Gastrocnemius medialis (tissue), 4 donors: ENCODE data around the gene SCTR. TPM values are rescaled to one million over a fixed set of nuclear protein-coding genes. Genes with fewer than 3 reads are reported as not detected.

Source experiments
- ATAC-seq, 2 donors: fragments of 150-250 bp; one replicate each; pipeline ENCODE4 v1.9.1; 2016
- DNase-seq, 2 donors: peaks; one replicate each; pipeline ENCODE4 v3.0.0-alpha.2; 2019
- H3K27ac ChIP-seq, 4 donors: fragments of 200-600 bp; sonication (generic); 1 replicate in 1 of 4; 2 replicates in 3 of 4; pipeline ENCODE4 v1.5.1; 2016 to 2018; ENCODE audit warnings: mild to moderate bottlenecking in 2 of 4, moderate library complexity in 1 of 4
- H3K27me3 ChIP-seq, 3 donors: fragments of 200-600 bp; sonication (generic) in 2 of 3; 1 replicate in 1 of 3; 2 replicates in 2 of 3; pipeline versions ENCODE4 v1.5.1 to v1.6.0; 2016 to 2019; ENCODE audit warnings: mild to moderate bottlenecking in 1 of 3, moderate library complexity in 1 of 3
- H3K36me3 ChIP-seq, 2 donors: fragments of 200-600 bp; sonication (generic) in 1 of 2; one replicate each; pipeline ENCODE4 v1.5.1; 2017 to 2018
- H3K4me1 ChIP-seq, 2 donors: fragments of 200-600 bp; sonication (generic) in 1 of 2; one replicate each; pipeline ENCODE4 v1.5.1; 2016 to 2017; ENCODE audit warnings: mild to moderate bottlenecking in 2 of 2
- H3K4me3 ChIP-seq, 4 donors: fragments of 200-600 bp; sonication (generic) in 3 of 4; 1 replicate in 1 of 4; 2 replicates in 3 of 4; pipeline ENCODE4 v1.5.1; 2016 to 2019; ENCODE audit warnings: mild to moderate bottlenecking in 2 of 4
- H3K9me3 ChIP-seq, 3 donors: fragments of 200-600 bp; sonication (generic) in 2 of 3; 1 replicate in 1 of 3; 2 replicates in 2 of 3; pipeline ENCODE4 v1.5.1; 2016 to 2019
- CTCF ChIP-seq, 5 experiments: fragments of 450-650 bp in 3 of 5; fragments of 200-600 bp in 2 of 5; sonication (generic) in 2 of 5; IDR thresholded peaks in 4 of 5; conservative IDR thresholded peaks in 1 of 5; 1 replicate in 4 of 5; 2 replicates in 1 of 5; pipeline ENCODE4 v1.5.1; 2016 to 2019; ENCODE audit warnings: antibody characterized with exemption in 5 of 5, mild to moderate bottlenecking in 3 of 5, moderate library complexity in 3 of 5
- POLR2A ChIP-seq, 2 donors: fragments of 450-650 bp; IDR thresholded peaks; one replicate each; pipeline ENCODE4 v1.6.1; 2017; ENCODE audit warnings: antibody characterized with exemption in 2 of 2, mild to moderate bottlenecking in 2 of 2, moderate library complexity in 2 of 2
- in situ Hi-C, 4 donors: fragments of 200-750 bp; cut with MboI; loops; one replicate each; pipeline versions ENCODE4 v1.15.0 to v1.8.0; 2017; ENCODE audit warnings: low sequenced_read_pairs in 4 of 4
- intact Hi-C: fragments of 100-400 bp; cut with DNase I; formaldehyde crosslinking; loops from one replicate; pipeline ENCODE4 v1.15.1; 2023; ENCODE audit warnings: low total_unique reads
- total RNA-seq, 4 donors: library from RNA; depleted of rRNA; stranded (reverse); fragments of >200 nt; gene quantifications; one replicate each; pipeline versions ENCODE4 v1.1.0 to v1.2.3, GENCODE V29; 2016

Gene SCTR
- total RNA-seq, 4 donors from 2014 or later = not detected

GRCh38 chr2:119442850-119443249, 81.4 kb downstream of the SCTR start:
- ATAC-seq = no peak
- H3K27ac ChIP-seq = no peak overlapping the region
- no peak for DNase-seq
- no peaks in the 10 kb centered on the region for H3K4me1 ChIP-seq
- TF ChIP-seq CTCF (IDR thresholded peaks at IDR 0.05 in 4 of 5, conservative IDR thresholded peaks at IDR 0.05 in 1 of 5) = no peak
- TF ChIP-seq POLR2A (IDR thresholded peaks at IDR 0.05) = no peak
- H3K27me3 ChIP-seq = no peaks in the 10 kb centered on the region
- intact Hi-C loops (no loop called here), in situ Hi-C loops (no loop called here)
- no peak overlapping the region for H3K4me3 ChIP-seq
- H3K36me3 ChIP-seq = no peaks in the 10 kb centered on the region
- no peaks in the 10 kb centered on the region for H3K9me3 ChIP-seq

- TF ChIP-seq CTCF (IDR thresholded peaks at IDR 0.05 in 4 of 5, conservative IDR thresholded peaks at IDR 0.05 in 1 of 5) (no peak), POLR2A (IDR thresholded peaks at IDR 0.05) (no peak)
- in situ Hi-C loops = no loop called here
- Histone ChIP-seq H3K27me3 (no peaks in the 10 kb centered on the region), H3K4me1 (no peaks in the 10 kb centered on the region), H3K4me3 (no peak overlapping the region), H3K36me3 (no peaks in the 10 kb centered on the region), H3K27ac (no peak overlapping the region), H3K9me3 (no peaks in the 10 kb centered on the region)
- ATAC-seq (no peak), DNase-seq (no peak)
- intact Hi-C loops = no loop called here
These were observed 82.1 kb downstream of the SCTR start for GRCh38 chr2:119442226-119442619.

GRCh38 chr2:119441376-119442225, 82.7 kb downstream of the SCTR start:
- no peak for ATAC-seq
- TF ChIP-seq CTCF (IDR thresholded peaks at IDR 0.05 in 4 of 5, conservative IDR thresholded peaks at IDR 0.05 in 1 of 5) = no peak
- no peak for TF ChIP-seq POLR2A (IDR thresholded peaks at IDR 0.05)

GRCh38 chr2:119440873-119441272, 83.4 kb downstream of the SCTR start:
- H3K27me3 ChIP-seq = no peaks in the 10 kb centered on the region
- H3K4me3 ChIP-seq = no peak overlapping the region
- no peaks in the 10 kb centered on the region for H3K4me1 ChIP-seq
- intact Hi-C loops = no loop called here
- H3K36me3 ChIP-seq = no peaks in the 10 kb centered on the region
- TF ChIP-seq POLR2A (IDR thresholded peaks at IDR 0.05) = no peak
- TF ChIP-seq CTCF (IDR thresholded peaks at IDR 0.05 in 4 of 5, conservative IDR thresholded peaks at IDR 0.05 in 1 of 5) = no peak
- H3K27ac ChIP-seq = no peak overlapping the region
- DNase-seq (no peak), ATAC-seq (no peak)
- in situ Hi-C loops = no loop called here
- no peaks in the 10 kb centered on the region for H3K9me3 ChIP-seq

More at GRCh38 chr2:119441376-119442225, 82.7 kb downstream of the SCTR start:
- intact Hi-C loops (no loop called here), in situ Hi-C loops (no loop called here)
- Histone ChIP-seq H3K4me1 (no peaks in the 10 kb centered on the region), H3K9me3 (no peaks in the 10 kb centered on the region), H3K27ac (no peak overlapping the region), H3K4me3 (no peak overlapping the region), H3K27me3 (no peaks in the 10 kb centered on the region), H3K36me3 (no peaks in the 10 kb centered on the region)
- no peak for DNase-seq
